Small intestine (tissue), 7 donors: ENCODE results near the gene HPN. TPM values are rescaled to one million over a fixed set of nuclear protein-coding genes. Genes with fewer than 3 reads are reported as not detected.
"Not testable (repeated sequence)": the region's sequence is repeated elsewhere in the genome, so short reads cannot be mapped to it uniquely, and the experiment has no call there.

Experiments used
- DNase-seq, 2 donors: peaks; one replicate each; pipeline versions ENCODE4 v3.0.0 to v3.0.0-alpha.2; 2013
- FAIRE-seq: peaks from 2 replicates; lab custom pipeline; 2012; peaks lifted over from hg19 to GRCh38; lab: Jason Lieb, UNC
- H3K27ac ChIP-seq, 3 donors: one replicate each; pipeline ENCODE4 v1.5.1; 2013; ENCODE audit warnings: low read length in 2 of 3, mild to moderate bottlenecking in 2 of 3, control low read depth in 1 of 3, inconsistent platforms in 1 of 3, low read depth in 1 of 3, moderate library complexity in 1 of 3
- H3K27me3 ChIP-seq, 3 donors: one replicate each; pipeline ENCODE4 v1.6.1; 2013; ENCODE audit warnings: low read length in 3 of 3, inconsistent platforms in 1 of 3; ENCODE audit not compliant: control insufficient read depth in 3 of 3, insufficient read depth in 3 of 3
- H3K36me3 ChIP-seq, 3 donors: one replicate each; pipeline ENCODE4 v1.6.1; 2013; ENCODE audit warnings: low read length in 3 of 3, inconsistent platforms in 1 of 3, low read depth in 1 of 3, mild to moderate bottlenecking in 1 of 3, moderate library complexity in 1 of 3; ENCODE audit not compliant: control insufficient read depth in 3 of 3, insufficient read depth in 2 of 3
- H3K4me1 ChIP-seq, 3 donors: one replicate each; pipeline ENCODE4 v1.6.1; 2013; ENCODE audit warnings: low read length in 2 of 3, inconsistent platforms in 1 of 3, low read depth in 1 of 3, mild to moderate bottlenecking in 1 of 3, moderate library complexity in 1 of 3; ENCODE audit not compliant: control insufficient read depth in 3 of 3, insufficient read depth in 2 of 3
- H3K4me3 ChIP-seq, 3 donors: one replicate each; pipeline ENCODE4 v1.5.1; 2013; ENCODE audit warnings: low read length in 3 of 3, control low read depth in 1 of 3, inconsistent platforms in 1 of 3, low read depth in 1 of 3, mild to moderate bottlenecking in 1 of 3, moderate library complexity in 1 of 3
- H3K9me3 ChIP-seq, 2 donors: one replicate each; pipeline ENCODE4 v1.6.1; 2013; ENCODE audit warnings: low read depth in 1 of 2, low read length in 1 of 2; ENCODE audit not compliant: control insufficient read depth in 2 of 2, insufficient read depth in 1 of 2
- WGBS, 3 donors: extraction: QIAGEN DNeasy Blood & Tissue Kit; methylation state at CpG; one replicate each; pipeline ENCODE4 v1.1.7; 2013; 5-methylcytosine and 5-hydroxymethylcytosine counted together
- polyA plus RNA-seq, 4 donors: library from polyadenylated mRNA; stranded (reverse) in 3 of 4; unstranded in 1 of 4; fragments of 200-250 nt in 3 of 4; fragments of 120-200 nt in 1 of 4; gene quantifications; one replicate each; pipeline versions ENCODE4 v1.2.1 to v1.2.3, GENCODE V29; 2013
- donor health status: healthy with polysubstance abuse.
- donor health status: control.
- donor health status: control.
- donor health status: Bipolar disorder and iron deficiency.
- donor health status: healthy.

HPN gene
- polyA plus RNA-seq, 4 donors = 1.8 to 481 TPM; not detected in 2

DNA sequence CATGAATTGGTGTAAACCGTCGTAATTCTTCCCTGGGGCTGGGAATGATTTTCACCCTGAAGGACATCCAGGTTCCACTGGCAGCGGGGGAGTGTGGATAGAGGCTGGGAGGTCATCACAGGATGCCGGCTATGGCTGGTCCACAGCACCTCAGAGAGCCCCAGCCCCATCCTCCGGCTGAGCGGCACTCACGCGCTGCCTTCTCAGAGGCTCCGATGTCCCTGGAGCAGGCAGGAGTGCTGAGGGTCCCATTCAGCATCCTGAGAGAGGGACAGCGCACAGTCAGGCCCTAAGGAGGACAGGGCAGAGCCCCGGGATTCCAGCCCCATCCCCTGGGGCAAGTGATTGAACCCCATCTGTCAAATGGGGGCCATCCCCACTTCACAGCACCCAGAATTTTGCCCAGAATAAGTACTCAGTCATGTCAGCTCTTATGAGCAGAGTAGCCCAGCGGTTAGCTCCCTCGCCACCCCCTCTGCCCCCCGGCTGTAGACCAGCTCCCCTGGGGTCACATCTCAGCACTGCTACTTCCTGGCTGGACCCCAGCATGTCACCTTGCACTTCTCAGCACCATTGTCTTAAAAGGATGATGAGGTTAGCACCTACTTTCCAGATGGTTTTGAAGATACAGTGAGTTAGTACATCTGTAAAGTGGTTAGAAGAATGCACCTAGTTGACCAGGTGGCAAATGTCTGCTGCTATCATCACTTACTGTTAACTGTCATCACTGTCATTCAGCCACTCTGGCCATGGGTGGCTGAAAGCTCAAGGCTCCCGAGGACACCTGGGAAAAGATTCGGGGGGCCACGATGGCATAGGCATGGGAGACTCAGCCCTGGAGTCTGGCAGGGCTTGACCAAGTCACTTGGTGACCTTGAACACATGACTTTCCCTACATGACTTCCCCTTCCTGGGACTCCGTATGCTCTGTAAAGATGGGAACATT lies 29.5 kb upstream of the HPN start:
- H3K9me3 ChIP-seq = no peaks in the 10 kb centered on the region
- peak overlapping the region in 1 of 3 donors; percentile 38 for H3K27ac ChIP-seq
- no peak overlapping the region for H3K4me3 ChIP-seq
- H3K27me3 ChIP-seq = no peaks in the 10 kb centered on the region
- FAIRE-seq = no peak
- peaks cover 0 to 5% (median 3%) of the 10 kb centered on the region in 3 donors for H3K4me1 ChIP-seq
- H3K36me3 ChIP-seq = peaks cover 0 to 84% (median 3%) of the 10 kb centered on the region in 3 donors
- 79 to 90% (median 87%) methylated on average over 18 of the region's 18 CpGs for WGBS, 3 donors
- no peak for DNase-seq

DNA sequence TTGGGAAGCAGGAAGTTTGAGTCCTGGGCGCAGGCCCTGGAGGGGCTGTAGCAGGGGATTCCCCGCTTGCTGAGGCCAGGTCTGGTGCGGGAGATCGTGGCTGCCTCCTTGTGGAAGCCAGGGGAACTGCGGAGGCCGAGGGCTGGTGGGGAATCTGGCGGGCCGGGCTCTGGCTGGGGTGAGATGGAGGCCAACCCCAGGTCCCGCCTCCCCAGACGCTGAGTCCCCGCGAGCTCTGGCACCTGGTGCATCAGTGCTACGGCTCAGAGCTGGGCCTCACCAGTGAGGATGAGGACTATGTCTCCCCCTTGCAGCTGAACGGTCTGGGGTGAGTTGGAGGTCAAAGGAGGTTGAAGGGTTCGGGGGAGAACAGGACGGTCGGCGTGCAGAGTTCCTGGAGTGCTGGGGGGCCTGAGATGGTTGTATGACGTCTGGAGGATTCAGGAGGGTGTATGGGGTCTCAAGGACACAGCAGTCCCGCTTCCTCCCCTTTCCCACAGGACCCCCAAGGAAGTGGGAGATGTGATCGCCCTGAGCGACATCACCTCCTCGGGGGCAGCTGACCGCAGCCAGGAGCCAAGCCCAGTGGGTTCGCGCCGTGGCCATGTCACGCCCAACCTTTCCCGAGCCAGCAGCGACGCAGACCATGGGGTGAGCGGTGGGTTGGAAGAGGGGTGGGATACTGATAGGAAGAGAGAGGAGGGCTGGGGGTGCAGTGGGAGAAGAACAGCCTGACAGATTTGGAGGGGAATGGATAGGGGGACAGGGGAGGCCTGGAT lies 28.3 kb upstream of the HPN start:
- 51 to 57% (median 55%) methylated on average over 30 to 32 of the region's 32 CpGs for WGBS, 3 donors
- Histone ChIP-seq H3K9me3 (no peaks in the 10 kb centered on the region), H3K27ac (peak overlapping the region in 1 of 3 donors; percentile 40), H3K36me3 (peaks cover 0 to 94% (median 6%) of the 10 kb centered on the region in 3 donors), H3K4me1 (peaks cover 0 to 5% (median 0%) of the 10 kb centered on the region in 3 donors), H3K4me3 (no peak overlapping the region), H3K27me3 (no peaks in the 10 kb centered on the region)
- DNase-seq = peak; percentile 52 to 80
- FAIRE-seq = no peak

- H3K9me3 ChIP-seq = no peaks in the 10 kb centered on the region
- DNase-seq = peak in 1 of 2 donors; percentile 57
- H3K27me3 ChIP-seq = no peaks in the 10 kb centered on the region
- 81 to 88% (median 85%) methylated on average over 19 to 23 of the region's 23 CpGs for WGBS, 3 donors
- H3K4me1 ChIP-seq = peaks cover 0 to 5% (median 0%) of the 10 kb centered on the region in 3 donors
- H3K36me3 ChIP-seq = peaks cover 2 to 96% (median 6%) of the 10 kb centered on the region in 3 donors
- FAIRE-seq = no peak
- H3K4me3 ChIP-seq = no peak overlapping the region
- H3K27ac ChIP-seq = peak overlapping the region in 1 of 3 donors; percentile 41
Measured at GRCh38 chr19:35013820-35014754, 27.4 kb upstream of the HPN start.

DNA sequence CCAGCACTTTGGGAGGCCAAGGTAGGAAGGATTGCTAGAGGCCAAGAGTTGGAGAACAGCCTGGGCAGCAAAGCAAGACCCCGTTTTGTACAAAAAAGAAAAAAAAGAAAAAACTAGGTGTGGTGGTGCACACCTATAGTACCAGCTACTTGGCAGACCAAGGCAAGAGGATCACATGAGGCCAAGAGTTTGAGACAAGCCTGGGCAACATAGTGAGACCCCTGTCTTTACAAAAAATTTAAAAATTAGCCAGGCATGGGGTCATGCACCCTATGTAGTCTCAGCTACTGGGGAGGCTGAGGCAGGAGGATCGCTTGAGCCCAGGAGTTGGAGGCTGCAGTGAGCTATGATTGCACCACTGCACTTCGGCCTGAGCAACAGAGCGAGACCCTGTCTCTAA lies 26.7 kb upstream of the HPN start:
- H3K27me3 ChIP-seq, H3K9me3 ChIP-seq, H3K4me1 ChIP-seq, H3K4me3 ChIP-seq, DNase-seq, FAIRE-seq, H3K27ac ChIP-seq: not testable (repeated sequence)
- H3K36me3 ChIP-seq = peaks cover 2 to 96% (median 12%) of the 10 kb centered on the region in 3 donors
- 85 to 92% (median 89%) methylated on average over 4 of the region's 4 CpGs for WGBS, 3 donors

GRCh38 chr19:35015270-35015953 lies 26.1 kb upstream of the HPN start:
- no peaks in the 10 kb centered on the region for H3K27me3 ChIP-seq
- FAIRE-seq = no peak
- WGBS, 3 donors = 84 to 91% (median 88%) methylated on average over 15 to 16 of the region's 16 CpGs

DNA sequence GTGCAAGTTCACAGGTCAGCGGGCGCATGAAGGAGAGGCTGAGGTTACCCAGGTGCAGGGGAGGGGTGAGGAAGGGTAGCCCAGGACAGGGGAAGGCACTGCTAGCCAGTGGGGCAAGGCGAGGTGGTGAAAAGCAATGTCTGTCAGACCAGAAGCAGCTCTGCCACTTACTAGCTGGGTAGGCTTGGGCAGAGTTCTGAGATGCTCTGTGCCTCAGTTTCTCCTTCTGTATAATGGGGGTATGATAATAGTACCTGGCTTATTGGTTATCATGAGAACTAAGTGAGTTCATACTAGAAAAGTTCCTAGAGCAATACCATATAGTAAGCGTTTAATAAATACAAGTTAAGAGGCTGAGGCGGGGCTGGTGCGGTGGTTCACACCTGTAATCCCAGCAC lies 25.6 kb upstream of the HPN start:
- H3K36me3 ChIP-seq = peaks cover 2 to 96% (median 14%) of the 10 kb centered on the region in 3 donors
- H3K27me3 ChIP-seq = no peaks in the 10 kb centered on the region
- 94 to 97% (median 96%) methylated on average over 6 of the region's 6 CpGs for WGBS, 3 donors
- no peak for FAIRE-seq
- no peak overlapping the region for H3K4me3 ChIP-seq
- peaks cover 0 to 5% (median 0%) of the 10 kb centered on the region in 3 donors for H3K4me1 ChIP-seq
- no peak for DNase-seq
- no peak overlapping the region for H3K27ac ChIP-seq
- H3K9me3 ChIP-seq = no peaks in the 10 kb centered on the region

More at GRCh38 chr19:35015270-35015953, 26.1 kb upstream of the HPN start:
- no peak overlapping the region for H3K27ac ChIP-seq
- H3K9me3 ChIP-seq = no peaks in the 10 kb centered on the region
- H3K4me3 ChIP-seq = no peak overlapping the region
- peaks cover 0 to 5% (median 0%) of the 10 kb centered on the region in 3 donors for H3K4me1 ChIP-seq
- DNase-seq = no peak
- H3K36me3 ChIP-seq = peaks cover 2 to 96% (median 14%) of the 10 kb centered on the region in 3 donors

- 78 to 92% (median 90%) methylated on average over 3 of the region's 3 CpGs for WGBS, 3 donors
- FAIRE-seq (no peak), DNase-seq (no peak)
- Histone ChIP-seq H3K4me1 (peaks cover 0 to 5% (median 0%) of the 10 kb centered on the region in 3 donors), H3K27me3 (no peaks in the 10 kb centered on the region), H3K9me3 (no peaks in the 10 kb centered on the region), H3K27ac (no peak overlapping the region), H3K4me3 (no peak overlapping the region), H3K36me3 (peaks cover 7 to 96% (median 17%) of the 10 kb centered on the region in 3 donors)
Measured at GRCh38 chr19:35017507-35017906, 24.0 kb upstream of the HPN start.
